Astrocyte of the hippocampus (primary cell): ENCODE results near the gene PEX19.
"Not testable (repeated sequence)": the region's sequence is repeated elsewhere in the genome, so short reads cannot be mapped to it uniquely, and the experiment has no call there.

Experiments
- DNase-seq: peaks from one replicate; pipeline ENCODE4 v3.0.0; 2011; ENCODE audit warnings: low read depth, low spot score

PEX19 gene

DNA sequence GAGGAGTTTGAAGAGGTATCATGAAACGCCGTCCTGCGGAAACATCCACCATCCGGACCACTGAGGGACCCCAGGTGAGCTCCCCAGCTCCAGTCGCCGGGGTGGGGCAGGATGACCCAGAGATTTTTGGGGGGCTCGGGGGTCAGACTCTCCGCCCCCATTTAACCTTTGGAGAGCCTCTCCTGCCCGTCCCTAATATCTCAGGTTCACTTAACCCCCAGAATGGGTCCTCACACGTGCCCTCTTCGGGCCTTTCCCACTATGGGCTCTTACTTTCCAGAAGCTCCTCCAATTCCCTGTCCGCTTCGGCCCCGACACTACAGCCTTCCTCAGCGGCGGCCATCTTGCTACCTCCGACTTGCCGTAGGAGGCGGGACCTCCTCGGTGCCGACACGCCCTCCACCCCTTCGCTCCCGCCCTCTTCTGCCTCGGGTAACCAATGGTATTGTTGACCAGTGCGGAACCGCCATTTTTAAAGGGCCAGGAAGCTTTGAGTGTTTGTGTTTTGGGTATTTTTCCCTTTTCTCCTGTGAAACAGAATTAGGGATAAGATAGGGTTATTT is at the start of gene PEX19:
TSS of gene PEX19 (minus strand) at position 352 of the 563 bp plus-strand sequence. CDS start at position 343, 9 bp downstream.
- peak; percentile 98 for DNase-seq

GRCh38 chr1:160332516-160332915 is 47.6 kb upstream of the PEX19 start:
- no peak for DNase-seq

GRCh38 chr1:160330119-160330518 is 45.2 kb upstream of the PEX19 start:
- DNase-seq = no peak

DNA sequence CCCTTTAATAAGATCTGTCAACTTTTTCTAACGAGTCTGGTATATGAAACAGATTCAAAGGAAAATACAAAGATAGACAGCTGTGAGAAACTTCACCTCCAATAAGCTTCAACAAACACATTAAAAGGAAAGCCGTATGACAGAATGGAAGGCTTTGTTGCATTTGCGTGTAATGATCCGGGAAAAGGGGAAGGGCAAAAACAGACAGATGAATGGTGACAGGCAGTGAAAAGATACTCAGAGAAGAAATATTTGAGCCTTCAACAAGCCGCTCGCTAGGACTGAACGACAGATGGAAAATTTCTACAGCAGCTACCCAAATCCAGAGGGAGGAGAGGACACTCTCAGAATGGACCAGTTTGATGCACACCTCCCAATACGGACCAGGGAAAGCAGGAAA is 43.3 kb upstream of the PEX19 start:
- peak; percentile 9 for DNase-seq

DNA sequence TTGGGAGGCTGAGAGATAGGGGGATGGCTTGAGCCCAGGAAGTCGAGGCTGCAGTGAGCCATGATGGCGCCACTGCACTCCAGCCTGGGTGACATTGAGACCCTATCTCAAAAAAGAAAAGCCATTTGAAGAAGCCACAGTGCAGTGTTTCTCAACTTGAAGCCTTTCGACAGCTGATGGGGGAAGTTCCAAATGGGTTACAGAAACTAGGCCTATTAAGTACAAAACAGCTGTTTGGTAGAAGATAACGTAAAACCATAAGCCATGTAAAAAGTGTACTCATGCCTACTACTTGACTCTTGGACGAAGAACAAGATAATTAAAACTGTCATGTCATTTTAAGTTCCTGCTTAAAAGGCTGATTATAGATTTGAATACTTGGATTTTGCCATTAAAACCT is 41.5 kb upstream of the PEX19 start:
- DNase-seq = no peak

- no peak for DNase-seq
Observed at GRCh38 chr1:160325252-160325651, 40.3 kb upstream of the PEX19 start.

DNA sequence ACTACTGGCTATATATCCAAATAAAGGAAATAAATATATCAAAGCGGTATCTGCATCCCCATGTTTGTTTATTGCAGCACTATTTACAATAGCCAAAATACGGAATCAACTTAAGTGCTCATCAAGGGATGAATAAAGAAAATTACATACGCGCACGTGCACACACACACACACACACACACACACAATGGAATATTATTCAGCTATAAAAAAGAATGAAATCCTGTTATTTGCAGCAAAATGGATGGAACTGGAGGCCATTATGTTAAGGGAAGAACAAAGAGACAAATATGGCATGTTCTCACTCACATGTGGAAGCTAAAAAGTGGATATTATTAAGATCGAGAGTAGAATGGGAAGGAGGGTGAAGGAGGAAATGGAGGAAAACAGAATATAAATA is 37.9 kb upstream of the PEX19 start:
- DNase-seq = no peak

- no peak for DNase-seq
Observed at GRCh38 chr1:160315359-160315758, 30.4 kb upstream of the PEX19 start.

DNA sequence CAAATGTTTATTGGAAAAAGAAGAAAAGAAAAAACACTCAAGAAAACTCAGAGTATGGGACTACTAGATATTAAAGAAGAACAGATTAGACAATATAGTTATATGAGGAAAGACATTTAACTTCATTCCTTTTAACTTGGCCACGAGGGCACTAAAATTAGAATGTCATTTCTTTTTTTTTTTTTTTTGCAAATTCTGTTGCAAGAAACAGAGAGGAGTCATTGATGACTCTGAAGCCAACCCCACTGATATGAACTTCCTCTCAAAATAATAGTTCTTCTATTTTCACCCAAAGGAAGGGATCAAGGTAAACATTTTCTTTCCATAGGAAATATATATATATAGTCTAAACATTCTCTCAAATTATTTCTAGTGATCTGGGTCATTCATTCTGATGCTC is 24.6 kb upstream of the PEX19 start:
- DNase-seq = no peak

DNA sequence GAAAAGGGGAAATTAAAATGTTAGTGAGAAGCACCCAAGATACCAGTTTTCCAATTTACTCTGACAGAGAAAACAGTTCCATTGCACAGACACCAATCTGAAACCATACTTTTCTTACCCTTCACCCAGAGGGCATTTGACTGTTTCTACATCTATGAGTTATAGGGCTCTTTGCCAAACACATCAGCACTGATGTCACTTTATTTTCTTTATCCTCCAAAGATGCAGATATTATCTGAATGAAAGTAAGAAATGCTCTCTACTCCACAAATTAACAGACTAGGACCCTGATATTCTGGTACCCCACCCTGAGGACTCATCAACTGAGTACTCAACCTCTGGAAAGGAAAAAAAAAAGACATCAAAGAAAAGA is 24.2 kb upstream of the PEX19 start:
- DNase-seq = no peak

GRCh38 chr1:160308451-160309184 is 23.7 kb upstream of the PEX19 start:
- no peak for DNase-seq

GRCh38 chr1:160307118-160307791 is 22.3 kb upstream of the PEX19 start:
- peak; percentile 23 for DNase-seq

GRCh38 chr1:160300173-160300572 is 15.2 kb upstream of the PEX19 start:
- no peak for DNase-seq

GRCh38 chr1:160296036-160296435 is 11.1 kb upstream of the PEX19 start:
- DNase-seq = no peak

DNA sequence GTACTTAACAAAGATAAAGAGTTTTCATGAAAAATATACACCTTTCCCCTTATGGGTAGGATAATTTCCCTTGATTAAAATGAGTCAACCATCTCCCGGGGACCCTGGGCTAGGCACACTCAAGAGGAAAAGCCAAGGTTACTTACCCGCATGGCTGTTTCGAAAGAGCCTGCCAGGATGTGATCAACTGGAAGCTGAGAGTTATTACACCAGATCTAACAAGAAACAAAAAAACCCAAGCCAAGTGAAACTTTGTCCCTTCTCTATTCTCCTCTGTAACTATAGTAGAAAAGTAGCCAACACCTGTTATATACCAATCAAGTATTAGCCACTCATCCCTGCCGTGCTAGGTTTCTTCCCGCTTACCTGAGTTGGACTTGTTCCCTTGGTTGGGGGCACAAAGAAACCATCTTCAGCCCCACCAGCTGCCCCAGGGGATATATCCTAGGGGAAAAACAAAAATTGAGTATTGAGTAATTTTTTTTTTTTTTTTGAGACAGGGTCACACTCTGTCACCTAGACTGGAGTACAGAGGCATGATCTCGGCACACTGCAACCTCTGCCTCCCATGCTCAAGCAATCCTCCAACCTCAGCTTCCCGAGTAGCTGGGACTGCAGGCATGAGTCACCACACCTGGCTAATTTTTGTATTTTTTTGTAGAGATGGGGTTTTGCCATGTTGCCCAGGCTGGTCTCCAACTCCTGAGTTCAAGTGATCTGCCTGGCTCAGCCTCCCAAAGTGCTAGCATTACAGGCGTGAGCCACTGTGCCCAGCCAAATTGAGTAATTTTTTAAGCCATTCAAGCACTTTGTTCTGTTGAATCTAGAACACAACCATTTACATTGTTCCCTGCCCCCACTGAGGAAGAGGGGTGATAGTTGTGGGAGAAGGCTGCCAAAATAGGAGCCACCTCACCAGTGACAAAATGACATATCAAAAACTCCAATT is 8.4 kb upstream of the PEX19 start:
- DNase-seq = no peak

- peak; percentile 85 for DNase-seq
Observed at GRCh38 chr1:160291248-160292220, 6.6 kb upstream of the PEX19 start.

DNA sequence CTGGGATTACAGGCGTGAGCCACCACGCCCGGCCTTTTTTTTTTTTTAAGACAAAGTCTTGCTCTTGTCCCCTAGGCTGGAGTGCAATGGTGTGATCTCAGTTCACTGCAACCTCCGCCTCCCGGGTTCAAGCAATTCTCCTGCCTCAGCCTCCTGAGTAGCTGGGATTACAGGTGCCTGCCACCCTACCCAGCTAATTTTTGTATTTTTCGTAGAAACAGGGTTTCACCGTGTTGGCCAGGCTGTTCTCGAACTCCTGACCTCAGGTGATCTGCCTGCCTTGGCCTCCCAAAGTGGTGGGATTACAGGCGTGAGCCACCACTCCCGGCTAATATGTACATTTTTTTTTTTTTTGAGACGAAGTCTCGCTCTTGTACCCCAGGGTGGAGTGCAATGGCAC is 2.8 kb upstream of the PEX19 start:
- not testable (repeated sequence) for DNase-seq

DNA sequence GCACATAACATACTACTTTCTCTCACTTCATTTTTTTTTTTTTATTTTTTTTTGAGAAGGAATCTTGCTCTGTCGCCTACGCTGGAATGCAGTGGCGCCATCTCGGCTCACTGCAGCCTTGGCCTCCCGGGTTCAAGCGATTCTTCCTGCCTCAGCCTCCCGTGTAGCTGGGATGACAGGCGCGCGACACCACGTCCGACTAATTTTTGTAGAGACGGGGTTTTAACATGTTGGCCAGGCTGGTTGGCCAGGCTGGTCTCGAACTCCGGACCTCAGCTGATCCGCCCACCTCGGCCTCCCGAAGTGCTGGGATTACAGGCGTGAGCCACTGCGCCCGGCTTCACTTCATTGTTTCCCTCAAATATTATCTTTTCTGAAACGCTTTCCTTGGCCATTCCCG is 573 bp upstream of the PEX19 start:
- DNase-seq = no peak

DNA sequence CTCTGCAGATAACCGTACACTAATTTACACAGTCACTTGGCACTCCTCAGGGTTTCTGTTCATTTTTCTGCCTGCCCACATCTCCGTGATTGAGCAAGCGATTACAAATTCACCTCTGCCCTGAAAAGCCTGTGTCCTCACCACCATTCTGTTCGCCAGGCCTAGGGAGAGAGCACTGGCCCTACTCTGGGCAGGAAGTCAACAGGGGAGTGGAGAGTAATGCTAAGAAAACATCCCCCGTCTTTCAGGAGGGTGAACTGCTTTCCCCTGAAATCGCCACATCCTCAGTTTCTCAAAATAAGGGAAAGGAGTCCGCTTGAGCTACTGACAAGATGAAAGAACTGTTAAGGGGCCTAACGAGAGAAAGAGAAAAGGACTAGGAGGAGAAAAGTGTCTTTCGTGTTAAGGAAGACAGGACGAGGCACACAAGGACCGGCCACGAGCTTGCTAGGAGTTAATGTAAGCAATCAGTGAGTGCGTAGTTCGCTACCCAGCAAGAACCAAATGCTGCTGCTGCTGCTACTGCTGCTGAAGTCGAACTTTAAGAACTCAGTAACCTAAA is 632 bp downstream of the PEX19 start:
- DNase-seq = peak; percentile 70

DNA sequence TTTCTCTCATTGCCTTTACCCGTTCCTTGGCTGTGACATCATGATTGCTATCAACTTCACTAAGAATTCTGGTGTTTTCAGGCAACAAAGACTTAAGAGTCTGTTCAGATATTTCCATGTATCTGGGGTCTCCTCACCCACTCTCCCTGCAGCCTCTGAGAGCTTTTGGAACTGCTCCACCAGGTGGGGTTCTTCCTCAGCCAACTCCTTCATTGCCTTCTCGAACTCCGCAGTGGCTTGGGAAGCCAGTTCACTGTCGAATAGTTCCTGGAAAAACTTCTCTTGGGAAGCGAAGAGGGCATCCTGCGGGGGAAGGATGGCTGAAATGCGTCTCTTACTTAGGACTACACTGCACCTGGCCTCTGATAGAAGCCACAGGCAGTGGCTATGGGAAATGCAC is 2.1 kb downstream of the PEX19 start:
- no peak for DNase-seq
